Stimulated activated CD8-positive, alpha-beta memory T cell treated with anti-CD3 and anti-CD28 coated beads, Interleukin-7, amount 100 ng/mL, for 1 hour (primary cell): ENCODE measurements around the gene TRAPPC4.
"Not testable (repeated sequence)": the region's sequence is repeated elsewhere in the genome, so short reads cannot be mapped to it uniquely, and the experiment has no call there.

Experiments used
- DNase-seq, 2 donors: peaks; one replicate each; pipeline ENCODE4 v3.0.0-alpha.2; 2020; ENCODE audit warnings: low read depth in 2 of 2

Gene TRAPPC4

DNA sequence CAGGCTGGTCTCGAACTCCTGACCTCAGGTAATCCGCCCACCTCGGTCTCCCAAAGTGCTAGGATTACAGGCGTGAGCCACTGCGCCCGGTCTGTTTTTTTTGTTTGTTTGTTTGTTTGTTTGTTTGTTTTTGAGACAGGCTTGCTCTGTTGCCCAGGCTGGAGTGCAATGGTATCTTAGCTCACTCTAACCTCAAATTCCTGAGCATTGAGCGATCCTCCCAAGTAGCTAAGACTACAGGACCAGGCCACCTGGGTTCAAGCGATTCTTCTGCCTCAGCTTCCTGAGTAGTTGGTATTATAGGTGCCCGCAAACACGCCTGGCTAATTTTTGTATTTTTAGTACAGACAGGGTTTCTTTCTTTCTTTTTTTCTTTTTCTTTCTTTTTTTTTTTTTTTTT is 14.9 kb downstream of the TRAPPC4 start:
- DNase-seq, result not testable (repeated sequence)

- no peak for DNase-seq
Measured at GRCh38 chr11:119034813-119035212, 16.2 kb downstream of the TRAPPC4 start.

- DNase-seq, result no peak
Measured at GRCh38 chr11:119038884-119039283, 20.3 kb downstream of the TRAPPC4 start.

- not testable (repeated sequence) for DNase-seq
Measured at GRCh38 chr11:119039471-119039870, 20.9 kb downstream of the TRAPPC4 start.

- DNase-seq, result no peak
Measured at GRCh38 chr11:119041821-119042514, 23.4 kb downstream of the TRAPPC4 start.

- no peak for DNase-seq
Measured at GRCh38 chr11:119042927-119043326, 24.4 kb downstream of the TRAPPC4 start.

GRCh38 chr11:119044708-119045107 is 26.1 kb downstream of the TRAPPC4 start:
- DNase-seq, result no peak

DNA sequence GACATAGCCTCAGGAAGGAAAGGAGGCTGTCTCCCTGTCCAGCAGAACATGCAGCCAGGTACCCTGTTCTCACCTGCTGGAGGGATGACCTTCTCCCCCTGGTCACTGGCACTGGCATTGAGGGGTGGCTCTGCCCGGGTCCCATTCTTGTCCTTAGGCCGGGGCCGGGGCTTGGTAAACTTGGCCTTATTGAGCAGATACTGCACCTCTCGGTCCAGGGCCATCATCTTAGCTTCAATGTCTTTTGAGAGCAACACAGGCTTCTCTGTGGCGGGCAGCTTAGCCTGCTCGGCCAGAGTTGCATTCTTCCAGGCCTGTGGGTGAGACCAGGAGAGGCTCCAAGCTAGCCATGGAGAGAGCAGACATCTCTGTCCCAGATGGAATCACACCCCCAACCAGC is 27.9 kb downstream of the TRAPPC4 start:
- DNase-seq, result no peak

- no peak for DNase-seq
Measured at GRCh38 chr11:119047205-119047604, 28.6 kb downstream of the TRAPPC4 start.

DNA sequence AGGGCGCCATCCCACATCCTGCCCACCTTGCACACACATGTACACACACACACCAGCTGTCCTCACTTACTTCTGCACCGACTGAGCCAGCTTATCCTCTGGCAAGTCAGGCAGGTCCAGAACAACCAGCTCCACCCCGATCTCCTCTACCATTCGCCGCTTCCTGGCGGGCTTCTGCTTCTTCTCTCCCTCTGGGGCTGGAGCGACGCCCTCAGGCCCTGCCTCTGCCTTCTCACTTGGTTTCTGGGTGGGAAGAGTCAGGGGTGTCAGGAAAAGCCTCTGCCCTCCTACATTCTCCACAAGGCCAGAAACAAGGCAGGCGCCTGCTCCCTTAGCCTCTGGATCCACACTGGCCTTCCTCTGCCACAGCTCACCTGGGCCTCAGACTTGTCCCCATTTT is 30.1 kb downstream of the TRAPPC4 start:
- no peak for DNase-seq

DNA sequence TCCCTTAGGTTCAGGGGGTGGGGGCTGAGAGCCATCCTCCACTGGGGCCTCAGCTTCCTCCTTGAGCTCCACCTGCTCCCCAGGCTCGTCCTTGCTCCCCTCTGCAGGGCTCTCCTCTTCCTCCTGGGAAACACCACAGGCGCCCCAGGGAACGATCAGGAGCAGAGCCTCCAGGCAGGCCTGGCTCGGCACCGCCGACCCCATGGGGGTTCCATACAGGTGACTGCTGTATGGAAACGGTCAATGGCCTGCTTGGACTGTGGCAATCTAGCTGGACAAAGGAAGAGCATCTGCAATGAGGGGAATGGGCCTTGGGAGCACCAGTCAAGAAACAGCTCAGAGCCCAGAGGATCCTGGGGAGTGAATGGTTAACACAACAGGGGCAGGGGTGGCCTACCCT is 30.5 kb downstream of the TRAPPC4 start:
- DNase-seq, result no peak

- no peak for DNase-seq
Measured at GRCh38 chr11:119051440-119052162, 33.0 kb downstream of the TRAPPC4 start.

GRCh38 chr11:119052163-119052814 is 33.7 kb downstream of the TRAPPC4 start:
- DNase-seq, result no peak

DNA sequence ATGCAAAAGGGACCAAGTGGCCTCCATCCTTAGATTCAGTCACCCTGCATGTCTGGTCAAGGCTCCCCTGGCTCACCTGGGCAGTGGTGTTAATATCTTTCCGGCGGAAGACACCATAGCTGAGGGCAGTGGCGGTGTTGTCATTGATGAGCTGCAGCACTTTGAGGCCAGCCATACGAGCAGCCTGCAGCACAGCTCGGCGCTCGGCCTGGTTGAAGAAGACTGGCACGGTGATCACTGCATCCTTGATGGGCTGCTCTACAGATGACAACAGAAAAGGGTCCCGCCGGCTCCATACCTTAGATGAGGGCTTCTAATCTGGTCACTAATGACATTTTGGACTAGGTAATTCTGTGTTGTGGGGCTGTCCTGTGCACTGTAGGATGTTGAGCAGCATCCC is 35.9 kb downstream of the TRAPPC4 start:
- no peak for DNase-seq

DNA sequence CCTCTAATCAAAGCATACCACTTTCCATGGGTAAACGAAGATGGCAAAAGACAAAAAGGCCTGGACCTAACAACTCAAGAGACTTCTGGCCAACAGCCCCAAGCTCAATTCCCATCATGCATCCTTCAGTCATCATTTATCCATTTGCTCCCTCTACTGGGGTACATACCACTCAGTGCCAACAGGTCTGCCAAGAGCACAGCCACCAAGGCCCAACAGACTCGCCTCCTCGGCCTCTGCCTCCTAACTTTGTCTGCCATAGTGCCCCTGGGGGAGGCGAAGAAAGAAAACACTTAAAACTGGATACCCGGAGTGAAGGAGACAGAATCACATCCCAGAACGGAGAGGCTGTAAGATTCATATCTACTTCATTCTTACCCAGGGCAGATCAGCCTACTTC is 37.3 kb downstream of the TRAPPC4 start:
- no peak for DNase-seq

DNA sequence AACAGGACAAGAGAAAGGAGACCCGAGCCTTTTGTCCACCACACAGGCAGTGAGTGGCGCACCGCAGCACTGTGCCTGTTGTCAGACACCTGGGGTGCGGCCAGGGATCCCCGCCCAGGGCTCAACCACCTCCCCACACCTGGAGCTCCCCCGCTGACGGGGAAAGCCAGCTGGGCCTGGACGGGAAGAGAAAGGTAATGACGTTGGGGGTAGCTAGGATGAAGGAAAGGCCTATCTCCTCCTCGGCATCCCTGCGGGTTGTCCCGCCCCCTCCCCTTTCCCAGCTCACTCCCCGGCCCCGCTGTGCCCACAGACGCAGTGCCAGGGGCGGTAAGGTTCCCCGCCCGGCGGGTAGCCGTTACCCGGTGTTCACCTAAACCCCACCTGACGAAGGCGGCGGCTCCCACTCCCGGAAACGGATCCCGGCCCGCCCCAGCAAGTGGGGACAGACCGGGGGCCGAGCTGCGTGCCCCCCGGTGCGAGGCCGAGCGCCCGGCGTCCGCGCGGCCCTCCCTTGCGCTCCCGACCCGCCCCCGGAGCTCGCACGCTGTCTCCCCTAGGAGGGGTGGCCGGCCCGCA is 37.9 kb downstream of the TRAPPC4 start:
- DNase-seq, result no peak

DNA sequence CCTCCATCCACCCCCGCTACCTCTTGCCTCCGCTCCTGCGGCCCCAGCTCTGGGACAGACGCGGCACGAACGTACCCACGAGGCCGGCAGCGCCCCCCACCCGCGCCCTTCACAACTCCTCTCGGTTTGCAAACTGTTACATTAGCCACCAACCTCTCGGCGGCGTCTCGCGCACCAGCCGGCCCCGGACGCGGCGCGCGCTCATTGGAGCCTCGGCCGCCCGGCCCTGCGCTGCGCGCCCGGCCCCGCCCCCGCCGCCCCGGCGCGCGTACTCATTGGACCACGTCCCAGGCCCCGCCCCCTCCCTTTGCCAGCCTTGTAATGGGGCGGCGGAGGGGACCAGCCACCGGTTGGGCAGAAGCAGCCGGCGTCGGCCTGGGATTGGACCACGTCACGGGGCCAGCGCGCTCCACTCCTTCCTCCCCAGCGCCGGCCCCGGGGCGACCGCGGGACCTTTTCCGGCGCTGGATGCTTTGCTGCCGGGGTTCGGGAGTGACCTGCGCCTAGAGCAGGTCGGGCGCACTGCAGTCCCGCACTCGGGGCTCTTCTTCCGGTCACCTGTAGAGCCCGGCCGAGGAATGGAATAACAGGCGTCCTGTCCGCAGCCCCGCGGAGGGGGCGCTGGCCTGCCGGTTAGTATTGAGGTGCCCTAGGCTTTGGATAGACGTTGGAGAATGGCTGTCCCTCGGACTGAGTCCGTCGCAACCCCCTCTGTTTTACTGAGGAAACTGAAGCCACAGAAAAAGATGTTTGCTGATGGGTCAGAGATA is 38.6 kb downstream of the TRAPPC4 start, which contains the start of gene HYOU1:
Gene HYOU1, minus strand, starts transcription at position 206 of the 770 bp plus-strand sequence. CDS start 1,045 bp downstream, outside the sequence.
- peak; percentile 95 to 96 for DNase-seq

- DNase-seq, result not testable (repeated sequence)
Measured at GRCh38 chr11:119059128-119059527, 40.6 kb downstream of the TRAPPC4 start.

GRCh38 chr11:119061256-119061655 is 42.7 kb downstream of the TRAPPC4 start:
- DNase-seq, result no peak

DNA sequence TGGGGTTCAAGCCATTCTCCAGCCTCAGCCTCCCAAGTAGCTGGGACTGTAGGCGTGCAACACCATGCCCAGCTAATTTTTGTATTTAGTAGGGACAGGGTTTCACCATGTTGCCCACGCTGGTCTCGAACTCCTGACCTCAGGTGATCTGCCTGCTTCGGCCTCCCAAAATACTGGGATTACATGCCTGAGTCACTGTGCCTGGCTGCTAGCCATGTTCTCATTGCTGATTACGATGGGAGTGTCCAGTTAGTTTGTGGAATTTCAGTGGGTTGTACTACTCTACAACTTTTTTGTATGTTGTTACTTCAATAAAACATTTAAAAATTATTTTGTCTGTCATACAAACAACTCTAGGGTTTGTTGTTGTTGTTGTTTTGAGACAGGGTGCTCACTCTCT is 44.2 kb downstream of the TRAPPC4 start:
- DNase-seq, result no peak

DNA sequence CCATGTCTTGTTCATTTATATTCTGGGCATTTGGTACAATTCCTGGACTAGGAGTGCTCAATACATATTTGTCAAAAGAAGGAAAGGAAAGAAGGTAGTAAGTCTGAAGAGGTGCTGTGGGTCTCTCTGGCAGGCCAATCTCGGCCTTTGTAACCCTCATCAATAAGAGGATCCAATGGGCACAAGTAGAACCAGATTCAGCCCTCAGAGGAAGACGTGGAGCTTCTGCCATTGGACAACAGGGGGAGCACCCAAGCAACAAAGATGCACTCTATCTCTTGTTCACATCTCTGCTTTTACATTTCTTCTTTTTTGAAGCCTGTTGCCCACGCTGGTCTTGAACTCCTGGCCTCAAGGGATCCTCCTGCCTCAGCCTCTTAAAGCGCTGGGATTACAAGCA is 46.8 kb downstream of the TRAPPC4 start:
- no peak for DNase-seq
